Measurements from ENCODE around the gene HS6ST3. TPM values are rescaled to one million over a fixed set of nuclear protein-coding genes. Genes with fewer than 3 reads are reported as not detected.
A peak's percentile ranks its signal among the peaks of the same experiment; 100 is the strongest.

The HS6ST3 gene
- polyA plus RNA-seq, 1 donor, result 1.4 TPM

GRCh38 chr13:96119921-96120320 lies 30.0 kb downstream of the HS6ST3 start:
- Histone ChIP-seq H3K27me3 (ENCODE audit: control insufficient read depth, insufficient read depth, low read length) (no peaks in the 10 kb centered on the region), H3K4me1 (ENCODE audit: control insufficient read depth, insufficient read depth, low read length) (no peaks in the 10 kb centered on the region), H3K36me3 (ENCODE audit: control insufficient read depth, insufficient read depth, low read length) (no peaks in the 10 kb centered on the region), H3K4me3 (ENCODE audit: low read length) (no peak overlapping the region), H3K9me3 (ENCODE audit: control insufficient read depth, low read depth, low read length) (no peaks in the 10 kb centered on the region), H3K27ac (ENCODE audit: low read length) (no peak overlapping the region)
- DNase-seq, result no peak
- WGBS (ENCODE audit: insufficient coverage, low lambda C conversion rate), result 60% methylated on average over 1 of the region's 1 CpG

- WGBS (ENCODE audit: insufficient coverage, low lambda C conversion rate), result no CpG with 5 or more reads among the region's 3 CpGs
- H3K27ac ChIP-seq (ENCODE audit: low read length), result no peak overlapping the region
- DNase-seq, result no peak
- H3K4me3 ChIP-seq (ENCODE audit: low read length), result no peak overlapping the region
- H3K27me3 ChIP-seq (ENCODE audit: control insufficient read depth, insufficient read depth, low read length), result no peaks in the 10 kb centered on the region
- no peaks in the 10 kb centered on the region for H3K4me1 ChIP-seq (ENCODE audit: control insufficient read depth, insufficient read depth, low read length)
- H3K36me3 ChIP-seq (ENCODE audit: control insufficient read depth, insufficient read depth, low read length), result no peaks in the 10 kb centered on the region
- H3K9me3 ChIP-seq (ENCODE audit: control insufficient read depth, low read depth, low read length), result no peaks in the 10 kb centered on the region
Observed at GRCh38 chr13:96130818-96131340, 41.0 kb downstream of the HS6ST3 start.

GRCh38 chr13:96141032-96141431 lies 51.1 kb downstream of the HS6ST3 start:
- Histone ChIP-seq H3K9me3 (ENCODE audit: control insufficient read depth, low read depth, low read length) (no peaks in the 10 kb centered on the region), H3K27ac (ENCODE audit: low read length) (no peak overlapping the region), H3K36me3 (ENCODE audit: control insufficient read depth, insufficient read depth, low read length) (no peaks in the 10 kb centered on the region), H3K4me3 (ENCODE audit: low read length) (no peak overlapping the region), H3K4me1 (ENCODE audit: control insufficient read depth, insufficient read depth, low read length) (no peaks in the 10 kb centered on the region), H3K27me3 (ENCODE audit: control insufficient read depth, insufficient read depth, low read length) (no peaks in the 10 kb centered on the region)
- peak in 1 of 2 donors; percentile 22 for DNase-seq
- 40% methylated on average over 1 of the region's 3 CpGs for WGBS (ENCODE audit: insufficient coverage, low lambda C conversion rate)

GRCh38 chr13:96159725-96160124 lies 69.8 kb downstream of the HS6ST3 start:
- H3K4me1 ChIP-seq (ENCODE audit: control insufficient read depth, insufficient read depth, low read length), result no peaks in the 10 kb centered on the region
- H3K4me3 ChIP-seq (ENCODE audit: low read length), result no peak overlapping the region
- H3K27me3 ChIP-seq (ENCODE audit: control insufficient read depth, insufficient read depth, low read length), result no peaks in the 10 kb centered on the region
- WGBS (ENCODE audit: insufficient coverage, low lambda C conversion rate), result 100% methylated on average over 1 of the region's 2 CpGs
- H3K27ac ChIP-seq (ENCODE audit: low read length), result no peak overlapping the region
- H3K36me3 ChIP-seq (ENCODE audit: control insufficient read depth, insufficient read depth, low read length), result no peaks in the 10 kb centered on the region
- DNase-seq, result no peak
- no peaks in the 10 kb centered on the region for H3K9me3 ChIP-seq (ENCODE audit: control insufficient read depth, low read depth, low read length)

- H3K27ac ChIP-seq (ENCODE audit: low read length), result no peak overlapping the region
- H3K4me1 ChIP-seq (ENCODE audit: control insufficient read depth, insufficient read depth, low read length), result no peaks in the 10 kb centered on the region
- no peaks in the 10 kb centered on the region for H3K9me3 ChIP-seq (ENCODE audit: control insufficient read depth, low read depth, low read length)
- no peak overlapping the region for H3K4me3 ChIP-seq (ENCODE audit: low read length)
- H3K27me3 ChIP-seq (ENCODE audit: control insufficient read depth, insufficient read depth, low read length), result no peaks in the 10 kb centered on the region
- H3K36me3 ChIP-seq (ENCODE audit: control insufficient read depth, insufficient read depth, low read length), result no peaks in the 10 kb centered on the region
- WGBS (ENCODE audit: insufficient coverage, low lambda C conversion rate), result 80% methylated on average over 3 of the region's 3 CpGs
- no peak for DNase-seq
Observed at GRCh38 chr13:96161141-96161540, 71.2 kb downstream of the HS6ST3 start.

GRCh38 chr13:96165840-96166239 lies 75.9 kb downstream of the HS6ST3 start:
- Histone ChIP-seq H3K9me3 (ENCODE audit: control insufficient read depth, low read depth, low read length) (no peaks in the 10 kb centered on the region), H3K27me3 (ENCODE audit: control insufficient read depth, insufficient read depth, low read length) (no peaks in the 10 kb centered on the region)
- WGBS (ENCODE audit: insufficient coverage, low lambda C conversion rate), result 100% methylated on average over 1 of the region's 1 CpG

GRCh38 chr13:96172066-96172465 lies 82.2 kb downstream of the HS6ST3 start:
- Histone ChIP-seq H3K4me3 (ENCODE audit: low read length) (no peak overlapping the region), H3K4me1 (ENCODE audit: control insufficient read depth, insufficient read depth, low read length) (no peaks in the 10 kb centered on the region), H3K36me3 (ENCODE audit: control insufficient read depth, insufficient read depth, low read length) (no peaks in the 10 kb centered on the region), H3K27me3 (ENCODE audit: control insufficient read depth, insufficient read depth, low read length) (no peaks in the 10 kb centered on the region), H3K27ac (ENCODE audit: low read length) (no peak overlapping the region), H3K9me3 (ENCODE audit: control insufficient read depth, low read depth, low read length) (no peaks in the 10 kb centered on the region)
- 80% methylated on average over 1 of the region's 1 CpG for WGBS (ENCODE audit: insufficient coverage, low lambda C conversion rate)
- DNase-seq, result no peak

More at GRCh38 chr13:96165840-96166239, 75.9 kb downstream of the HS6ST3 start:
- Histone ChIP-seq H3K36me3 (ENCODE audit: control insufficient read depth, insufficient read depth, low read length) (no peaks in the 10 kb centered on the region), H3K4me1 (ENCODE audit: control insufficient read depth, insufficient read depth, low read length) (no peaks in the 10 kb centered on the region), H3K4me3 (ENCODE audit: low read length) (no peak overlapping the region), H3K27ac (ENCODE audit: low read length) (no peak overlapping the region)
- no peak for DNase-seq

GRCh38 chr13:96178759-96179158 lies 88.9 kb downstream of the HS6ST3 start:
- no peaks in the 10 kb centered on the region for H3K36me3 ChIP-seq (ENCODE audit: control insufficient read depth, insufficient read depth, low read length)
- WGBS (ENCODE audit: insufficient coverage, low lambda C conversion rate), result 100% methylated on average over 1 of the region's 1 CpG
- H3K4me3 ChIP-seq (ENCODE audit: low read length), result no peak overlapping the region
- no peaks in the 10 kb centered on the region for H3K4me1 ChIP-seq (ENCODE audit: control insufficient read depth, insufficient read depth, low read length)
- H3K9me3 ChIP-seq (ENCODE audit: control insufficient read depth, low read depth, low read length), result no peaks in the 10 kb centered on the region
- no peak for DNase-seq
- H3K27me3 ChIP-seq (ENCODE audit: control insufficient read depth, insufficient read depth, low read length), result no peaks in the 10 kb centered on the region
- H3K27ac ChIP-seq (ENCODE audit: low read length), result no peak overlapping the region

GRCh38 chr13:96179309-96179708 lies 89.4 kb downstream of the HS6ST3 start:
- Histone ChIP-seq H3K36me3 (ENCODE audit: control insufficient read depth, insufficient read depth, low read length) (no peaks in the 10 kb centered on the region), H3K4me1 (ENCODE audit: control insufficient read depth, insufficient read depth, low read length) (no peaks in the 10 kb centered on the region), H3K9me3 (ENCODE audit: control insufficient read depth, low read depth, low read length) (no peaks in the 10 kb centered on the region), H3K27me3 (ENCODE audit: control insufficient read depth, insufficient read depth, low read length) (no peaks in the 10 kb centered on the region), H3K27ac (ENCODE audit: low read length) (no peak overlapping the region), H3K4me3 (ENCODE audit: low read length) (no peak overlapping the region)
- no peak for DNase-seq
- 57% methylated on average over 3 of the region's 5 CpGs for WGBS (ENCODE audit: insufficient coverage, low lambda C conversion rate)

- Histone ChIP-seq H3K36me3 (ENCODE audit: control insufficient read depth, insufficient read depth, low read length) (no peaks in the 10 kb centered on the region), H3K4me3 (ENCODE audit: low read length) (no peak overlapping the region), H3K27me3 (ENCODE audit: control insufficient read depth, insufficient read depth, low read length) (no peaks in the 10 kb centered on the region), H3K9me3 (ENCODE audit: control insufficient read depth, low read depth, low read length) (no peaks in the 10 kb centered on the region), H3K4me1 (ENCODE audit: control insufficient read depth, insufficient read depth, low read length) (no peaks in the 10 kb centered on the region), H3K27ac (ENCODE audit: low read length) (no peak overlapping the region)
- 100% methylated on average over 1 of the region's 5 CpGs for WGBS (ENCODE audit: insufficient coverage, low lambda C conversion rate)
- DNase-seq, result no peak
Observed at GRCh38 chr13:96181911-96182310, 92.0 kb downstream of the HS6ST3 start.

GRCh38 chr13:96185818-96186217 lies 95.9 kb downstream of the HS6ST3 start:
- WGBS (ENCODE audit: insufficient coverage, low lambda C conversion rate), result 91% methylated on average over 4 of the region's 6 CpGs
- H3K27me3 ChIP-seq (ENCODE audit: control insufficient read depth, insufficient read depth, low read length), result no peaks in the 10 kb centered on the region
- no peak overlapping the region for H3K27ac ChIP-seq (ENCODE audit: low read length)
- DNase-seq, result no peak
- no peaks in the 10 kb centered on the region for H3K4me1 ChIP-seq (ENCODE audit: control insufficient read depth, insufficient read depth, low read length)
- no peak overlapping the region for H3K4me3 ChIP-seq (ENCODE audit: low read length)
- no peaks in the 10 kb centered on the region for H3K36me3 ChIP-seq (ENCODE audit: control insufficient read depth, insufficient read depth, low read length)
- no peaks in the 10 kb centered on the region for H3K9me3 ChIP-seq (ENCODE audit: control insufficient read depth, low read depth, low read length)

Measured in large intestine (tissue), 3 donors.